Activated CD4-positive, alpha-beta T cell treated with anti-CD3 and anti-CD28 coated beads, Interleukin-2, amount 50 U/mL, for 48 hours (primary cell): Measurements from ENCODE around the gene OGA.

Experiments
- DNase-seq, 2 experiments: peaks; one replicate each; pipeline ENCODE4 v3.0.0-alpha.2; 2020

OGA gene

DNA sequence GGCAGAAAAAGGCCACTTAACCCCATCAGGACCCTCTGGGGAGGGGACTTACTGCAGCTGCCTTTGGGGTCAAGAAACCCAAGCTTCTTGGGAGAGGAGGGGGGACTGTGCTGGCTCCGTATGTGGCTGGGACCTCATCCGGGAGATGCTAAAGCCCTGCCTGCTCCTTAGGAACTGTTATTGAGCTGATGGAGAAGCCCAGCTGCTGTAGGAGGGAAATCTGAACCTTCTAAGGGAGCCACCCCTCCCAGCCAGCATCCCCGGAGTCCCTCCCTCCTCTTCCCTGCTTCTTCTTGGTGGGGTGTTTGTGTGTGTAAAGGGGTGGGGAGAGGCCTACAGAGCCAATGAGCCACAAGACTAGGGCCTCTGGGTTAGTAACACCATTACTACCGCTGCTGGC, 17.1 kb upstream of the OGA start:
- no peak for DNase-seq

DNA sequence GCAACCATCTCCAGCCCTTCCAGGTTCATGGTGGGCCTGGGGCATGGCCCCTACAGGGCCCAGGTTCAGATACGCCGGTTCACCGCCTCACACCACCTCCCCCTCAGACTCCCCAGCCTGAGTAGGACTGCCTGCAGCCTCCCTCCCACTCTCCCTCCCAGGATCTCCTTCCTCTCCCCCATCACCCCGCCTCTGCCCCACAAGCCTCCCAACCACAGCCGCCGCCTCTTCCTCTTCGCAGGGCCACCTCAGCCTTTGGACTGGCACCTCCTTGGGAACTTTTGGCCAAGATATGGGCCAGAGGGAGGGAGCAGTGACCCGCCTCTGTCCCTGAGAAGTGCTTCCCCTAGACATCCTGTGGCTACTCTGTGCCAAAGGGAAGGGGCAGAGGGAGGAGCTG, 16.1 kb upstream of the OGA start:
- peak in 1 of 2 experiments; percentile 28 for DNase-seq

DNA sequence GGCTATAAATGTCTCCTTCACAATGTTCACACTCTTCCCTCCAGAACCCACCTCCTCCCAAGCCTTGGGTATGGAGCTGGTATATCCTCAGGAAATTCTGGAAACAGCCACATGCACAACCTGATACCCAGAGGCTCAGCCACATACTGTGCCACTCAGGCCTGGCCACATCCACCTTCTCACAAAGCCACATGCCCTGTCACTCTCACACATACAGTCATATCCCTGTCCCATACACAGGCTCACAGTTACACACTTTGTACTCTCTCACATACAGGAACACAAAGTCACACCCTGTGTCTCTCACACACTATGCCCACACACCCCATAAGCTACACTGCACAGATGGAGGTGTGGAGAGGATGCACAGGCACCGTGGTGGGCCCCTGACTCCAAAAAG, 15.2 kb upstream of the OGA start:
- DNase-seq, result no peak

DNA sequence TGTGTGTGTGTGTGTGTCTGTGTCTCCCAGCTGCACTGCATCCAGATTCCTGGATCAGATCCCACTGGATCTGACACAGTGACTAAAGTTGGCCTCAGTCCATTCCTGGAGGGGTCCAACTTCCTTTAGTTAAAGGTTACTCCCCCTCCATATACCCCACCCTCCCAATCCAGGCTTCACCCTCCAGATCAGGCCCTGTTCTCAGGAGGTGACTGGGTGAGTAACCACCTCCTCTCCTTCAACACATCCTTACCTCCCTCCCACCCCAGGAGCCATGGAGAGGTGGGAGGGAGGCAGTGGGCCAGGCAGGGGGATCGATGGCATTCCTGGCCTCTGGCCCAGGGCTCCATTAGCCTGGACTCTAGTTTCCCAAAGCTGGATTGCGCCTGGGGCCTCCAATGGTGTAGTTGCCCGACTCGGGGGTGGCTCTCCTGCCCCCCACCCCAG, 14.1 kb upstream of the OGA start:
- DNase-seq, result no peak

DNA sequence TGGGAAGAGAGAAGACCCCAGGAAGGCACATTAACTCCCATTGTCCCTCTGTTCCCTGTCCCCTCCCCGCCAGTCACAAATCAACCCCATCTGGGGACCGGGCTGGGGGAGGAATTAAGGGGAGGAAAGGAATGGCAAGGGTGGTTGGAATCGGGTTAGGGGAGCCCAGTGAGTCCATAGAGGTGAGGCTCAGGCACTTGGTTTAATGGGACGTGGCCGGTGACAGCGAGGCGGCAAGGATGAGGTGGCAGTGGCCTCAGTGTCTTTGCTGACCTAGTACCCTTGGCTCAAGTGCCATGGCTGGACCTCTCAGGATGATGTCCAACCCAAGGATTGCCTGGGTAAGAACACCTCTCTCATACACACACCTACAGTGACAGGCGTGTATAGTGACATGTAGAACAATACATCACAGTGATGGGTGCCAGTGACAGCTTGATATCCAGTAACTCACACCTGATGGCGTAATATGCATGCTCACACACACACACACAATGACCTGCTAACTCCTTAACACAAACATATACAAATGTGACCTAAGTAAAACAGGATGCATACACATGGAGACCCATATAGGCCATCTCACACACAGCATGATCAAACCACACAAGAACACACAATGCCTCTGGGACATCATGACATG, 13.0 kb upstream of the OGA start:
- no peak for DNase-seq

DNA sequence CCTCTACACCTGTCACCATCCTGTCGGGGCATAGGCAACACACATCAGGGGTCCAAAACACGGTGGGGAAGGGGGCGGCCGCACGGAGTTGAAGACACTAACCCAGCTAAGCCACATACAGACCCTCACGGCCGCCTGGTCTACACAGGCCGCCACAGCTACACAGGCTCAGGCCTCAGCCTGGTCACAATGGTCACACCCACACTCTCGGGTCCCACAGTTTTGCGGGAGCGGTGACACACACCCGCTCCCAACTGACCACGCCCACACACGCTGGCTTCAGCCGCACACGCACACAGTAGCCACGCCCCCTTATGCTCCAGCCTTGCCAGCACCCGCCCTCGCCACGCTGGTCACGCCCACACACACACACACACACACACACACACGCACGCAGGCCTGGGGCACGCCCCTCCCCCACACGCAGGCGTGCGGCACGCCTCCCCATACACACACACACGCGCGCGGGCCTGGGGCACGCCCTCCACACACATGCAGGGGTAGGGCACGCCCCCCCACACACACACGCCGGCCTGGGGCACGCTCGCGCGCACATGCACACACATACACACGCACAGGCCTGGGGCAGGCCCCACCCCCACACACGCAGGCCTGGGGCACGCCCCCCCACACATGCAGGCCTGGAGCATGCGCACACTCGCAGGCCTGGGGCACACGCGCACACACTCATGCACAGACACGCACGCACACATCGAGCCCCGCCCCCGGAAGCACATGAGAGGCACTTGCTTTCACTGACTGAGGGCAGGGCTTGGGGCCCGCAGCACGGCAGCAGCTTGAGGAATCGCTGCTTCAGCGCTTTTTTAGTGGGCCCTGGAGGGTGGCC, 12.3 kb upstream of the OGA start:
- peak; percentile 89 to 92 for DNase-seq

DNA sequence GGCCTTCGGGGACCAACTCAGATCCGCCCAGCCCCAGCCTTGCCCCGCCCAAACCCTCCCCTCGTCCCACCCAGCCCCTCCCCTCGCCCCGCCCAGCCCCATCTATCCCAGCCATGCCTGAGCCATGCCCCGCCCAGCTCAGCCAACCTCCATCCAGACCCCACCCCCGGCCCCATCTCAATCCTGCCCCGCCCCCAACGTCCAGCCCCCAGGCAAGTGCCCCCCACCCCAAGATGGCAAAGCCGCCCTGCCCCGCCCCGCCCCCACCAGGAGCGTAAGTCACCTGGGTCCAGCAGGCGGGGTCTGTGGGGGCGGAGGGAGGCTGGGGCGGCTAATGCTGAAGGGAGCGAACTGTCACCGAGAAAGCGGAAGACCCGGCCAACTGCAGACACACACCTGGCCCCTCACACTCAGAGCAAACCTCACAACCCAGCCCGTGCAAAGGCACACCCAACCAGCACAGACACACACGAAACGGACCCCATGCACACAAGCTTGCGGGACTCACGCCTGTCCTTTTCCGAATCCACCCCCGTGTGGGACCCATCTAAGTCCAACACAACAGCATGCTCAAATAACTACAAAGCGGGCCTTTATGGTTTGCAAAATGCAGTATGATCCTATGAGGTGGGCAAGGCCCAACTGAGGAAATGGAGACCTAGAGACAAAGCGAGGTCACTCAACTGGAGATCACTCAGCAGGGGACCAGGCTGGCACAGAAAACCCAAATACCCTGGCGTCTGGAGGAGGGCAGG, 11.5 kb upstream of the OGA start:
- peak; percentile 58 to 67 for DNase-seq

DNA sequence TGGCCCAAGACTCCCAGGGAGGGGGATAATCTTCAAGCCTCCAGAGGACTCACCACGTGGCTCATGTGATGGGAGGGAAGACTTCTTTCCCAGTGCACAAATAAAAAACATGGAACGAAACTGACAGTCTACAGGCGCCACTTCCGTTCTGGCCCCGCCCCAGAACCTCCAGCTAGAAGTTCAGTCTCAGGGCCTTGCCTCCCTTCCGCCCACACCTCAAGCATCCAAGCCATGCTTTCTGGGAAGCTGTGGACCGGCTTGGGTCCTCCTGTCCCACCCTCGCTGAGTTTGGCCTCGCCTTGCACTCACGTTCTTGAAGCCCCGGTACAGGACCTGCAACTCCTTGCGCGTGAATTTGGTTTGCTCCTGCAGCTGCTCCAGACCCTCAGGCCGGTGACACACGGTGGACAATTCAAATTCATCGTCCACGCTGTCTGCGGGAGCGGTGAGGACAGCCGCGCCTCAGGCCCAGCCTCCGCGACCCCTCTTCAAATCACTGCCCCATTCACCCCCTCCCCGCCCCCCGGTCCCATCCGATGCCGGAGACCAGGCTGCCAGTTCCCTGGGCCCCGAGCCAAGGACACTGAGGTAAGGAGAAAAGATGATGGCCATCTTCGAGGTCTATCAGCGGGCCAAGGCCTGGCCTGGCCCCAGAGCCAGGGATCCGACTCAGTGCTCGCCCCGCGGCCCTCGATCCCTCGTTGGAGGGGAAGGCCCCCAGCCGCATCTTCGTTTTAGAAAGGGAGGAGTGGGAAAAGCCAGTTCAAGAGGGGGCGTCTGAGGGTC, 10.7 kb upstream of the OGA start:
- no peak for DNase-seq

DNA sequence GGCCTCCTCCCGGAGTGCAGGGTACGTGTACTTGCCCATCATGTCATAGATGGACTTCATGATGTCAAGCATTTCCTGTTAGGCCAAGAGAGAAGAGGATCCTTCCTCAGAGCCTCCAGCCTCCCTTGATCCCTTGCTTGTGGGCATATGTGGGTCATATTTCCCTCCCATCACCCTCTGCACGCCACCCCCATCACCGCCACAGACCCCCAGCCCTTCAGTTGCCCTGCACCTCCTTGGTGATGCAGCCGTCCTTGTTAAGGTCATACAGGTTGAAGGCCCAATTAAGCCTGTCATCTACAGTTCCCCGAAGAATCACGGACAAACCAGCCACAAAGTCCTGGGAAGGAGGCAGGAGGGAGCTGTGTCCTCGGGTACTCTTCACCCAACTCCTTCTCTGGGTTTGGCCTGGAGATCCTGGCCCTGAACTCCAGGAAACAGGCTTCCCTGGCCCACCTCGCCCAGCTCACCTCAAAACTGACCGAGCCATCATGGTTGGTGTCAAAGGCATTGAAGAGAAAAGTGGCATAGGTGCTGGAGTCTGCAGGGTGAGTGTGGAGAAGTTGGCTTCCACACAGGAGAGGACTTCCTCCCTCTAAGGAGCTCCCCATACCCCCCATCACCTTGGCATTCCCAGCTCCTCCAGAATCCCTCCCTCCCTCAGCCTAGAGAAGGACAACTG, 9.8 kb upstream of the OGA start:
- no peak for DNase-seq

DNA sequence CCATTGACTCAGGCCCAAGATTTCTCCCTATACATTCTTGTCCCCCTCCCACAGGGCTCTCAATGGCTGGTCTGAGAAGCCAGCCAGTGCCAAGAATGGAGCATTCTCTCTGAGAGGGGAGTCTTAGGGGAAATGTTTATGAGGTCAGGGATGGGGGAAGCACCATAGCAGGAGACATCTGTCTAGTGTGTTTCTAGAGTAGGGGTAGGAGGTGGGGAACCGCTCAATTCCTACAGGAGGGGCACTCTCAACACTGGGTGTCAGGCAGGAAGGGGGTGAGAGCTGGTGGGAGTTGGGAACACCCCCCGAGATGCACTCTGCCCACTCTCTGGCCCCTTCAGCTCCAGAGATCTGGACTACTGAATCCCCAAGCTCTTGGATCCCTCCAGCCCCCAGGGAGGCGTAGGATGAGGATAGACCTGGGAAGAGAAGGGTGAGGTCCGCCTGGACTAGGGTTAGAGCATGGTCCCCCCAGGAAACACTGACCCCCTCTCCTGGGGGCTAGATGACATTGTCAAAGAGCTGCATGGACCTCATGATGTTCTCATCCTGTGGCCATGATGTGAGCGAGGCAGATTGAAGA, 8.7 kb upstream of the OGA start:
- DNase-seq, result no peak

DNA sequence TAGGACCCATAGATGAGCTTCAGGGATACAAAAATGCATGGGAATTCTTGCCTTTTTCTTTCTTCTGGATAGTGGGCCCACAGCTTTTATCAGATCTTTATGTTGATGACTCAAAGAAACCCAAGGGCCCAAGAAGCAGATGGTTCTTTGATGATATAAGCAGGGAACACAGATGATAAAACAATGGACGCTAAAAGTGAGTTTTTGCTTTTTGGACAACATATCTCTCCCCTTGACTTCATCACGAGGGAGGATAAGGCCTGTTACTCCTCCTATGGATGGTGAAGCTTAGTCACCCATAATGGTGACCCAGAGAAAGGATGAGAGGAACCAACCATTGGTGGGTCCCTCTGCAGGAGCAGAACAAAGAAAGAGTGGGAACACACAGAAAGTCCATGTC, 6.5 kb upstream of the OGA start:
- no peak for DNase-seq

DNA sequence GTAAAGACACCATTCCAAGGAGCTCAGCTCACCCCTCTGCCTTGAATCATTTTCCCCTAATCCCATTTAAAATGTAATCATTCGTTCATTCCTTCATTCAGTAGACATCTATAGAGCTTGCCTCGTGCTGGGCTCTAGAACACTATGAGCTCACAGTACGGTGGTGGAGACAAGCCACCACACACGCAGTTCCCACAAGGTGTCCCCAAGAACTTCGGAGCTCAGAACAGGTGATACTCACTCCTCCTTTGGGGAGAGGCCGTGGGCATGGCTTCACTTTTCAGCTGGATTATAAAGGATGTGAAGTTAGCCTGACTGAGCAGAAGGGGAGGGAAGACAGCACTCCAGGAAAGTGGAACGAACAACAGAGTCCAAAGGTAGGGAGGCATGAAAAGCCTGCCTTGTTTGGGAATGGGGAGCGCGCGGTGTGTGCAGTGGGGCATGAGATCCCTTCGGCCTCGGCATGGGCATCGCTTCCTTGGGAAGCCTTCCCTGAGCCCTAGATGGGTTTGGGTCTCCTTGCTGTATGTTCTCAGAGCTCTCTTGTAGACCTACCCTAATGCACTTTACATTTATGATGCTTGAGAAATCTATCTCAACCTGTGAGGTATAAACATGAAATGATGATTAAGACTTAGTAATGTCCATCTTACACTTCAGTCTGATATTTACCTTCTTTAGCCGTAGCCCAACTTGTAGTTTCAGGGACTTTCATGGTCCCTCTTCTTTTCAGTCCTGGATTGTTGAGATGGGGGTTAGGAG, 809 bp upstream of the OGA start:
- no peak for DNase-seq

DNA sequence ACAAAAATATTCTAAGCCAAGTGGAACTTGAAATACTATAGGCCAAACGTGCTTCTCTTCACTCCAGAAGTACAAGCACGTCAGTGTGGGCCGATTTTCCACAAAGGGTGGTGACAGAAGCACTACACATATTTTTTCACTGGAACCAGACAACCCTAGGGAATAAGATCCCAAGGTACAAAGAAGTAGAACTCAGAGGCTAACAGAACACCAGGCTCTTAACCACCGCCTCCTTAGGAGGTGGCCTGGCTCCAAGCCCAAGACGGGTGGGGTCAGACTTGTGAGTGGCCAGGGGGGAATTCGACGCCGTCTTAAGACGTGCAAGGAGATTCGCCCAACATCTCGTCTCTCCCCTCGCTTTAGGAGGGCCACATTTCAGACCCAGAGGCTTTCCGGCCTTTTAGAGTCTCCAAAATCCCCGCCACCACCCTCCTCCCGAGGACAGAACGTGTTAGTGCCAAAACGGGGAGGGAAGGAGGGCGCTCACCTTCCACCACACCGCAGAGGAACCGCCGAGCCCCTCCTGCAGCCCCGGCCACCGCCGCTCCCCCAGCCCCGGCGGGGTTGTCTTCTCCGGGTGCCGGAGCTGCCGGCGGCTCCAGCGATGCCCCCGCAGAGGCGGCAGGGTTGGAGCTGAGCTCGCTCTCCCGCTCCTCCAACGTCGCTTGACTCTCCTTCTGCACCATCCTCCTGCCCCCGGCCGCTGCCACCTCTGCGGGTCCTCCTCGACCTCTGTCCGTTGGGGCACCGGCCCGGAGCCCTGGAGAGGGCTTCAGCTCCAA, 716 bp downstream of the OGA start:
- DNase-seq, result peak in 1 of 2 experiments; percentile 57

DNA sequence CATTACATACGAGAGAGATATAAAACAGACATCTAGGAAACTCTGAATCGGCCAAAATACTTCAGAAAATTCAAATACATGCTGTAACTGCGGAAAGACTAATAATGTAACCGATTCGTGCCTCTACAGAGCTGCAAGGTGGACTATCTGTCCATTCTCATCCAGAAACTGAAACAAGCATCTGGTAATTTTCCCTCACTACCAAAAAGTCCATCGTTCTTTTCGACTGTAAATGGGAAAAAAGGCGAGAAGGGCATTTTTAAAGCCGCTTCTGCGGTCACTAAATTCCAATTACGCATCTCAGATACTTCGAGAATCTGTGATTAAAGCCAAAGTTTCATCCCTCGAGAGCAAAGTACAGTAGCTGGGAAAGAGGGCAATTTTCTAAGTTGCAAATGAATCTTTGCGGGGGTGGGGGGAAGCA, 1.3 kb downstream of the OGA start:
- DNase-seq, result no peak

DNA sequence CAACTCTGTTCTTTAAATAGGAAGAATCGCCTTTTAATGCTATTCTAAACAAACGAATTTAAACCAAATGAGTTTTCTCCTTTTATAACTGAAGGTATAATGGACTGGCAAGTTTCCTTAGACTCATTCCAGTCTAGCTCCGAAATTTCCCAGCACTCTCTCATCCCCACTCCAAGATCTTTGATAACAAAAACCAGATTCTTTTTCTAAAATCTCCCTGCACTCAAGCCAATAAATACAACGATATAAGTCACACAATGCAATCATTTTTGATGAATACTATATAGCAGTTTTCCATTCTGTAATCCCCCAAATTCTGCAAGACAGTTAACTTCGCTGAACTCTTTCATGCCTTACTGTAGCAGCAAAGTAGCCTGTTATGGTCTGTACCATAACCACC, 1.9 kb downstream of the OGA start:
- no peak for DNase-seq

DNA sequence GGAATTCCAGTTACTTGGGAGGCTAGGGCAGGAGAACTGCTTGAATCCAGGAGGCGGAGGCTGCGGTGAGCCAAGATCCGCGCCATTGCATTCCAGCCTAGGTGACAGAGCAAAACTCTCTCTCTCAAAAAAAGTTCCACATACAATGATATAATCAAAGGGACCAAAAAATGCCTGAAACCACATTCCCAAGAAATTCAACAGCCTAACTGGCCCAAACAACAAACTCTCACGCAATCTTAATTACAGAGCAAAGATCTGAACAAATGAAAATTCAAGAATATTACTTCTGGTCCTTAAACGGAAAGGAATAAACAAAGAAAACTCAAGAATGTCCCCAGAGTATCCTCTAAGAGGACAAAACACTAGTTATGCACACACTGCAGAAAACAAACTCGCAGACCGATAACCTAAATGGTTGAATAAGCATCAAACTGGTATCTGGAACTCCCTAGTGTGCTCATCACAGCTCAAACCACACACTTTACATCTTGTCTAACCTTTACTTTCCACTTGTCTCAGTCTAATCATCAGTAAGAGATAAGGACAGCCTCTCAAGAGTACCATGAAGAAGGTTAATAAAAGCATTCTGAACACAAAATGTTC, 3.7 kb downstream of the OGA start:
- no peak for DNase-seq

DNA sequence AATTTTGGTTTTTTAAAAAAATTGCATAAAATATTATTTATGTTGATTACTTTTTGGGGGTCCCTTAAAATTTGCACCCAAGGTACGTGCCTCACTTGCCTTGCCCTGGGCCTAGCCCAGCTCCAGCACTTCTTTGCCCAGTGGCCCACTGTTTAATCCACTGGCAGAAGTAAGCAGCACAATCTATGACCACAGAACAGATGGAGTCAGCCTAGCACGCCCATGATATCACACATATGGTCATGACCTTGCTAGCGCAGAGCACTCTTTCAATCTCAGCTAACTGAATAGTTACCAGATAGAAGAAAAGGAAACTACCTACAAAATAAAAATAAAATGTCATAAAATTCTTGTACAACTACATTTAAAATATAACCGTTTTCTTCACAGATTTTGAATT, 5.6 kb downstream of the OGA start:
- DNase-seq, result no peak

DNA sequence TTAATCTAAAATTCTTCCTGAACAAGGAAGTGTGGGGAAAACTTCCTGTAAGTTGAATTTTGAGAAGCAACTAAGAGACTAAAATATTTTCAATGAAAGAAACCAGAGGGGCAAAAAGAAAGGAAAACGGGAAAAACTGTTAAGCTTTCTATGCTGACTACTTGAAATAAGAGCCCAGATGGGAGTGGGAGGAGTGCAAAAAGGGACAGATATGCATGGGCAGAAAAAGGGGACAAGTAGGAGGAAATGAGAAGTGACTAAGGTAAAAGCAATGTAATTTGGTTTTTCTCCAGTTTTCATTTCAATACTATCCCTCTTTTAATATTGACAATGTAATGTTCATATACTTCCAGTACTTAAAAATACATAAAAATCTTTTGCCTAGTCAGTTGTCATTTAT, 11.1 kb downstream of the OGA start:
- DNase-seq, result no peak

DNA sequence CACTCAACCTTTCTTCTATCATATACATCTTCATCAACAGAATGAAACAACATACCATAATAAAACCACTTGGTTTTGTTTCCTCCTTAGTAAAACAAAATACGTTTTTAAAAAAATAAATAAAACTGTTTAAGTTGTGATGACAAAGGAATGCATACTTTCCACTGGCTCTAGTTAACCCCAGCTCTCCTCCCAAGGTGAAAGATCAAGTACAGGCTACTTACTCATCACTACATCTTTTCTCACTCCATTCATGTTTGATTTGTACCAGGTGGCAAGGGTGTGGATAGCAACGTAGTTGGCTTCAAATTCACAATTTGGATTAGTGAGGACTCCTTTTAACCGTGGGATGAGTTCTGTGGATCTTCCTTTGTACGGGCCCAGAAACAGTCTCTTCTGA, 14.7 kb downstream of the OGA start:
- DNase-seq, result no peak
